ENCODE data around the gene NTM.

- TF ChIP-seq EZH2 (IDR thresholded peaks at IDR 0.05; ENCODE audit: insufficient read depth, poor library complexity, severe bottlenecking) (no peak), EZH2phosphoT487 (IDR thresholded peaks at IDR 0.05; ENCODE audit: insufficient read depth, low read depth) (no peak)
Measured at GRCh38 chr11:131649856-131650255, 279.4 kb downstream of the NTM start.

All from GM23248 (cell line).